Adipose tissue (tissue), 3 donors: ENCODE data around the gene SPTBN2. TPM values are rescaled to one million over a fixed set of nuclear protein-coding genes. Genes with fewer than 3 reads are reported as not detected.

Experiments
- H3K27ac ChIP-seq: one replicate; pipeline ENCODE4 v1.5.1; 2013; ENCODE audit warnings: low read depth, low read length
- WGBS, 3 donors: extraction: QIAGEN DNeasy Blood & Tissue Kit; methylation state at CpG; one replicate each; pipeline ENCODE4 v1.1.7; 2013; 5-methylcytosine and 5-hydroxymethylcytosine counted together
- polyA plus RNA-seq, 3 donors: library from polyadenylated mRNA; stranded (reverse); fragments of 200-250 nt; gene quantifications; one replicate each; pipeline ENCODE4 v1.2.3, GENCODE V29; 2013
- donor health status: healthy with polysubstance abuse.
- donor health status: Bipolar disorder and iron deficiency.
- donor health status: healthy.

The SPTBN2 gene
- polyA plus RNA-seq: 10 to 100 TPM in 1 of 3 donors, 1 to 10 TPM in 1, under 1 TPM in 1; 0.22 to 22.3 (median 1.5) TPM

- no peak within 1 kb of the TSS for H3K27ac ChIP-seq
- WGBS, 3 donors: 11 to 17% (median 15%) methylated on average over 25 of the region's 25 CpGs
Measured at GRCh38 chr11:66728693-66729385, at the start of gene SPTBN2. SPTBN2 (minus strand) TSS chr11:66729216; CDS start chr11:66721240, 7,976 bp downstream.

- H3K27ac ChIP-seq: no peak overlapping the region
Measured at GRCh38 chr11:66768818-66769217, 39.8 kb upstream of the SPTBN2 start.

- 64 to 94% (median 72%) methylated on average over 3 of the region's 3 CpGs for WGBS, 3 donors
- no peak overlapping the region for H3K27ac ChIP-seq
Measured at GRCh38 chr11:66768088-66768521, 39.1 kb upstream of the SPTBN2 start.

- H3K27ac ChIP-seq: no peak overlapping the region
- 94 to 100% (median 96%) methylated on average over 1 of the region's 1 CpG for WGBS, 3 donors
Measured at GRCh38 chr11:66767666-66768065, 38.6 kb upstream of the SPTBN2 start.

- 83 to 94% (median 87%) methylated on average over 2 of the region's 2 CpGs for WGBS, 3 donors
- H3K27ac ChIP-seq: no peak overlapping the region
Measured at GRCh38 chr11:66766681-66767080, 37.7 kb upstream of the SPTBN2 start.

GRCh38 chr11:66762088-66762487 is 33.1 kb upstream of the SPTBN2 start:
- no peak overlapping the region for H3K27ac ChIP-seq
- WGBS, 3 donors: 94 to 97% (median 95%) methylated on average over 27 of the region's 27 CpGs

- WGBS, 3 donors: 91 to 95% (median 92%) methylated on average over 4 of the region's 4 CpGs
- H3K27ac ChIP-seq: no peak overlapping the region
Measured at GRCh38 chr11:66752148-66752547, 23.1 kb upstream of the SPTBN2 start.

- no peak overlapping the region for H3K27ac ChIP-seq
- 68 to 77% (median 75%) methylated on average over 2 of the region's 2 CpGs for WGBS, 3 donors
Measured at GRCh38 chr11:66749091-66749490, 20.1 kb upstream of the SPTBN2 start.

GRCh38 chr11:66747480-66747879 is 18.5 kb upstream of the SPTBN2 start:
- 91 to 93% (median 93%) methylated on average over 7 of the region's 7 CpGs for WGBS, 3 donors
- H3K27ac ChIP-seq: no peak overlapping the region

GRCh38 chr11:66745356-66746235 is 16.6 kb upstream of the SPTBN2 start:
- no peak overlapping the region for H3K27ac ChIP-seq
- WGBS, 3 donors: 49 to 55% (median 54%) methylated on average over 45 of the region's 45 CpGs

GRCh38 chr11:66744485-66745355 is 15.7 kb upstream of the SPTBN2 start:
- 0 to 1% (median 0%) methylated on average over 53 to 94 of the region's 95 CpGs for WGBS, 3 donors
- no peak overlapping the region for H3K27ac ChIP-seq

- no peak overlapping the region for H3K27ac ChIP-seq
Measured at GRCh38 chr11:66743271-66743968, 14.4 kb upstream of the SPTBN2 start.

GRCh38 chr11:66741153-66741552 is 12.1 kb upstream of the SPTBN2 start:
- H3K27ac ChIP-seq: no peak overlapping the region
- WGBS, 3 donors: 72 to 91% (median 80%) methylated on average over 2 of the region's 2 CpGs

More at GRCh38 chr11:66743271-66743968, 14.4 kb upstream of the SPTBN2 start:
- 82 to 84% (median 82%) methylated on average over 16 of the region's 16 CpGs for WGBS, 3 donors

- H3K27ac ChIP-seq: no peak overlapping the region
- 26 to 43% (median 31%) methylated on average over 2 of the region's 2 CpGs for WGBS, 3 donors
Measured at GRCh38 chr11:66739983-66740382, 11.0 kb upstream of the SPTBN2 start.

- no peak overlapping the region for H3K27ac ChIP-seq
- 90 to 94% (median 92%) methylated on average over 3 of the region's 3 CpGs for WGBS, 3 donors
Measured at GRCh38 chr11:66734215-66734614, 5.2 kb upstream of the SPTBN2 start.

- WGBS, 3 donors: 95 to 96% (median 95%) methylated on average over 4 of the region's 4 CpGs
- no peak overlapping the region for H3K27ac ChIP-seq
Measured at GRCh38 chr11:66729447-66729846, 431 bp upstream of the SPTBN2 start.

- 1% methylated on average over 52 to 96 of the region's 114 CpGs for WGBS, 3 donors
- H3K27ac ChIP-seq: no peak overlapping the region
Measured at GRCh38 chr11:66728038-66728692, 851 bp downstream of the SPTBN2 start.
